IMR-90 (cell line): ENCODE results near the gene JAKMIP1. TPM values are rescaled to one million over a fixed set of nuclear protein-coding genes. Genes with fewer than 3 reads are reported as not detected.

Experiments used
- ATAC-seq: fragments of 200-7000 bp; cut with Tn5 transposase; 2 replicates; pipeline ENCODE4 v1.9.1; 2020; ENCODE audit warnings: low read depth, mild to moderate bottlenecking, moderate library complexity
- BruUV-seq: library from RNA; stranded (reverse); fragments of 400-500 nt; replicated peaks from 2 replicates; lab custom pipeline; 2021; lab: Mats Ljungman, UMichigan
- CTCF ChIA-PET: fragments of 300-600 bp; formaldehyde crosslinking; extraction: SDS; loops from one replicate; lab custom pipeline; 2021; ENCODE audit warnings: antibody characterized with exemption; lab: Yijun Ruan, JAX
- POLR2A ChIA-PET: fragments of 300-600 bp; sonication (Branson Sonifier 250); formaldehyde crosslinking; loops from one replicate; lab custom pipeline; 2022; ENCODE audit warnings: antibody characterized with exemption; ENCODE audit not compliant: unreplicated experiment; lab: Charles Lee
- DNase-seq: peaks from one replicate; pipeline ENCODE4 v3.0.0; 2013
- H2AFZ ChIP-seq: replicated peaks from 2 replicates; pipeline ENCODE3; 2013; ENCODE audit warnings: low read length, mild to moderate bottlenecking; ENCODE audit not compliant: poor library complexity
- H2AK5ac ChIP-seq: 2 replicates; pipeline ENCODE4 v1.6.1; 2013; ENCODE audit warnings: low read depth, low read length, inconsistent platforms
- H2AK9ac ChIP-seq: replicated peaks from 2 replicates; pipeline ENCODE3; 2013; ENCODE audit warnings: mild to moderate bottlenecking, low read depth, low read length, moderate library complexity; ENCODE audit not compliant: poor library complexity
- H2BK120ac ChIP-seq: 2 replicates; pipeline ENCODE4 v1.6.1; 2013; ENCODE audit warnings: low read depth, low read length, inconsistent platforms
- H2BK15ac ChIP-seq: 3 replicates; pipeline ENCODE4 v1.6.1; 2013; ENCODE audit warnings: low read depth, low read length, inconsistent platforms
- H2BK20ac ChIP-seq: 2 replicates; pipeline ENCODE4 v1.6.1; 2013; ENCODE audit warnings: low read depth, mild to moderate bottlenecking, inconsistent platforms, low read length, moderate library complexity
- H2BK5ac ChIP-seq: 2 replicates; pipeline ENCODE4 v1.6.1; 2013; ENCODE audit warnings: mild to moderate bottlenecking, low read depth, low read length, inconsistent platforms; ENCODE audit not compliant: poor library complexity, severe bottlenecking
- H3K14ac ChIP-seq: replicated peaks from 2 replicates; pipeline ENCODE4 v1.6.1; 2013; ENCODE audit warnings: low read depth, low read length, inconsistent platforms
- H3K18ac ChIP-seq: 2 replicates; pipeline ENCODE4 v1.6.1; 2013; ENCODE audit warnings: low read depth, low read length, control low read depth
- H3K23ac ChIP-seq: 2 replicates; pipeline ENCODE4 v1.6.1; 2013; ENCODE audit warnings: low read depth, low read length, inconsistent platforms
- H3K27ac ChIP-seq: 2 replicates; pipeline ENCODE4 v1.5.1; 2013; ENCODE audit warnings: mild to moderate bottlenecking, control low read depth, low read length; ENCODE audit not compliant: insufficient read depth
- H3K27me3 ChIP-seq: 2 replicates; pipeline ENCODE4 v1.6.1; 2013; ENCODE audit warnings: low read length; ENCODE audit not compliant: control insufficient read depth, insufficient read depth
- H3K36me3 ChIP-seq: 2 replicates; pipeline ENCODE4 v1.6.1; 2013; ENCODE audit warnings: low read length, mixed read lengths; ENCODE audit not compliant: control insufficient read depth, insufficient read depth
- H3K4ac ChIP-seq: 2 replicates; pipeline ENCODE4 v1.6.1; 2013; ENCODE audit warnings: low read depth, low read length, inconsistent platforms
- H3K4me1 ChIP-seq: 2 replicates; pipeline ENCODE4 v1.6.1; 2013; ENCODE audit warnings: low read length, mixed read lengths; ENCODE audit not compliant: control insufficient read depth, insufficient read depth
- H3K4me2 ChIP-seq: 2 replicates; pipeline ENCODE4 v1.6.1; 2013; ENCODE audit warnings: low read depth, mild to moderate bottlenecking, control low read depth, low read length, moderate library complexity
- H3K4me3 ChIP-seq: 2 replicates; pipeline ENCODE4 v1.5.1; 2013; ENCODE audit warnings: low read depth, mild to moderate bottlenecking, control low read depth, low read length, moderate library complexity; ENCODE audit not compliant: insufficient read depth
- H3K56ac ChIP-seq: 2 replicates; pipeline ENCODE4 v1.6.1; 2013; ENCODE audit warnings: low read length, inconsistent platforms; ENCODE audit not compliant: insufficient read depth; ENCODE audit errors: extremely low read depth
- H3K79me1 ChIP-seq, 2 experiments: 2 replicates each; pipeline ENCODE4 v1.6.1; 2013; ENCODE audit warnings: low read length in 2 of 2, inconsistent platforms in 1 of 2, low read depth in 1 of 2
- H3K9ac ChIP-seq: 2 replicates; pipeline ENCODE4 v1.6.1; 2013; ENCODE audit warnings: low read depth, low read length, control low read depth
- H3K9me1 ChIP-seq: 2 replicates; pipeline ENCODE4 v1.6.1; 2013; ENCODE audit warnings: low read length, inconsistent platforms; ENCODE audit not compliant: insufficient read depth
- H3K9me3 ChIP-seq: 2 replicates; pipeline ENCODE4 v1.6.1; 2013; ENCODE audit warnings: low read length; ENCODE audit not compliant: control insufficient read depth, insufficient read depth
- H4K20me1 ChIP-seq: 2 replicates; pipeline ENCODE4 v1.6.1; 2013; ENCODE audit warnings: low read length, inconsistent platforms; ENCODE audit not compliant: insufficient read depth
- H4K5ac ChIP-seq: 2 replicates; pipeline ENCODE4 v1.6.1; 2013; ENCODE audit warnings: mild to moderate bottlenecking, low read depth, low read length, control low read depth
- H4K8ac ChIP-seq, 2 experiments: 2 replicates each; pipeline ENCODE4 v1.6.1; 2013; ENCODE audit warnings: low read depth in 2 of 2, low read length in 2 of 2, control low read depth in 1 of 2, inconsistent platforms in 1 of 2
- H4K91ac ChIP-seq: 2 replicates; pipeline ENCODE4 v1.6.1; 2013; ENCODE audit warnings: low read depth, low read length, inconsistent platforms; ENCODE audit not compliant: insufficient read depth
- BHLHE40 ChIP-seq: fragments of 150-350 bp; IDR thresholded peaks from 2 replicates; pipeline ENCODE4 v1.6.1; 2016; ENCODE audit warnings: mild to moderate bottlenecking, low read depth, low read length
- CEBPB ChIP-seq: IDR thresholded peaks from 2 replicates; pipeline ENCODE4 v1.6.1; 2012; ENCODE audit warnings: low read depth, low read length, improper control_type of control experiment
- CHD1 ChIP-seq: IDR thresholded peaks from 2 replicates; pipeline ENCODE4 v1.6.1; 2012; ENCODE audit warnings: low read depth, low read length, improper control_type of control experiment
- CTCF ChIP-seq: conservative IDR thresholded peaks from 2 replicates; pipeline ENCODE4 v1.5.1; 2012; ENCODE audit warnings: mild to moderate bottlenecking, low read depth, low read length, improper control_type of control experiment
- ELK1 ChIP-seq: fragments of 150-350 bp; IDR thresholded peaks from 2 replicates; pipeline ENCODE4 v1.6.1; 2016; ENCODE audit warnings: low read depth, mild to moderate bottlenecking, low read length, moderate library complexity, borderline replicate concordance
- MAZ ChIP-seq: IDR thresholded peaks from 2 replicates; pipeline ENCODE4 v1.6.1; 2012; ENCODE audit warnings: low read depth, mild to moderate bottlenecking, low read length, improper control_type of control experiment, moderate library complexity, borderline replicate concordance
- MXI1 ChIP-seq: IDR thresholded peaks from 2 replicates; pipeline ENCODE4 v1.6.1; 2012; ENCODE audit warnings: low read depth, mild to moderate bottlenecking, low read length, moderate library complexity, borderline replicate concordance
- POLR2A ChIP-seq: IDR thresholded peaks from 2 replicates; pipeline ENCODE4 v1.6.1; 2012; ENCODE audit warnings: mild to moderate bottlenecking, low read depth, low read length
- WGBS, 2 experiments: methylation state at CpG; one replicate each; pipeline versions ENCODE4 v1.1.5 to v1.1.7; 2013; ENCODE audit warnings: missing lambda C conversion rate in 2 of 2; ENCODE audit not compliant: insufficient read length in 1 of 2; ENCODE audit errors: extremely low coverage in 2 of 2; 5-methylcytosine and 5-hydroxymethylcytosine counted together
- dilution Hi-C: fragments of 300-500 bp; cut with HindIII; formaldehyde crosslinking; loops from one replicate; pipeline ENCODE4 v1.14.3; 2018; ENCODE audit warnings: low sequenced_read_pairs; ENCODE audit not compliant: unreplicated experiment
- in situ Hi-C: fragments of 300-500 bp; cut with MboI; formaldehyde crosslinking; loops from 3 replicates; pipeline ENCODE4 v1.14.3; 2019; ENCODE audit warnings: low sequenced_read_pairs, inconsistent platforms, mixed read lengths
- intact Hi-C: fragments of 100-400 bp; cut with micrococcal nuclease; formaldehyde crosslinking; loops from 2 replicates; pipeline ENCODE4 v1.10.0; 2022
- polyA plus RNA-seq, 3 experiments: library from polyadenylated mRNA; depleted of rRNA; stranded (reverse); fragments of >200 nt; gene quantifications; 2 replicates each; pipeline ENCODE4 v1.2.3, GENCODE V29; 2012; ENCODE audit warnings: low replicate concordance in 1 of 3
- total RNA-seq: library from RNA; depleted of rRNA; stranded (reverse); fragments of >200 nt; gene quantifications from 2 replicates; pipeline ENCODE4 v1.2.3, GENCODE V29; 2012

Gene JAKMIP1
- total and polyA plus RNA-seq, 2 of the 4 experiments (the other 2 are of a cell fraction), result not detected

DNA sequence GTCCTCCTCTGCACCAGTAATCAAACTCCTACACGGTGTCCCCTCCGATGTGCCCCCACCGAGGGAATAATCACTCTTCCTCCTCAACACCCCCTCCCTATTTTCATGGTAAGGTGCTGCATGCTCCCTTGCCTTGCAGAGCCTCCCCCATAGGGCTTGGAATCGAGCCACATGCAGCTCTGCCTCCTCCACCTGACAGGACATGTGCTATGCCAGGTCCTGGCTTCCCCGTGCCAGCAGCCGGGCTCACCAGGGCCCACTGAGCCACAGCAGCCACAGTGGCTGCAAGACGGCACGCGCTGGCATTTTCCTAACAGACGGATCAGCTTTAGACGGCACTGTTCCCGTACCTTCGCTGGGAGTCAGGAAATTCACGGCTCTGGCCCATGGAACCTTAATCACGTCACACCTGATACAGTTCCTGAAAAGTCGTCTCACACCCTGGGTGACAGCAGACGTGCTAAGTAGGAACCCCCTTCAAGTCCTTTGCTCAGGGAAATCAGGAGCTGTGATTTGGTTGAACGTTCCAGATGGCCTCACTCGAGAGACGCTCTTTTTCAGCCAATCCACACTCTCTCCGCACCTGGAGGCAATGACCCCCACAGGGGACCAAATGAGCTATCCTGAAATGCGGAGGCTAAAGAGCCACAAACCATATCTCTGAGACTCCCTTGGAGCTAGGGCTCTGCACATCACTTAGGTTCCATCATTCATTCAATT lies 63.2 kb downstream of the JAKMIP1 start:
- Histone ChIP-seq H2BK20ac (no peak overlapping the region), H3K9me1 (no peaks in the 10 kb centered on the region), H3K4me1 (no peaks in the 10 kb centered on the region), H4K20me1 (no peaks in the 10 kb centered on the region), H3K4me2 (no peak overlapping the region), H2AK5ac (no peak overlapping the region), H4K5ac (no peak overlapping the region), H3K4ac (no peak overlapping the region), H3K79me1 (no peaks in the 10 kb centered on the region), H3K9ac (no peak overlapping the region), H3K18ac (no peak overlapping the region), H3K27me3 (no peaks in the 10 kb centered on the region), H2BK120ac (no peak overlapping the region), H2BK15ac (no peak overlapping the region), H3K9me3 (peaks cover 4% of the 10 kb centered on the region; the same call in 1 of the 2 replicates), H3K4me3 (no peak overlapping the region), H2AK9ac (no peak overlapping the region), H2AFZ (no peak overlapping the region), H3K36me3 (no peaks in the 10 kb centered on the region), H3K56ac (no peak overlapping the region), H3K27ac (no peak overlapping the region), H4K91ac (no peak overlapping the region), H3K14ac (no peak overlapping the region), H2BK5ac (no peak overlapping the region), H3K23ac (no peak overlapping the region), H4K8ac (no peak overlapping the region)
- CTCF ChIA-PET, result no interaction called here
- TF ChIP-seq CEBPB (no peak), BHLHE40 (no peak), CHD1 (no peak), ELK1 (no peak), CTCF (no peak), MXI1 (no peak), MAZ (no peak), POLR2A (no peak)
- WGBS, 2 experiments, result 51% methylated on average over 16 of the region's 22 CpGs; no CpG with 5 or more reads in 1 of the 2 experiments
- dilution Hi-C loops (no loop called here), in situ Hi-C loops (loop anchor here (25.0 kb wide), 1 partner anchor 100 kb away; no protein-coding TSS in a partner anchor), intact Hi-C loops (no loop called here)
- BruUV-seq, result no TSS peak
- POLR2A ChIA-PET, result no interaction called here
- no peak for ATAC-seq
- DNase-seq, result no peak
